ENCODE data around the gene THRB.

Gene THRB

GRCh38 chr3:24349367-24350019, 145.2 kb downstream of the THRB start:
- no peak for DNase-seq (ENCODE audit: low read depth)

- no peak for DNase-seq (ENCODE audit: low read depth)
These were observed 146.3 kb downstream of the THRB start for GRCh38 chr3:24348348-24348747.

- DNase-seq (ENCODE audit: low read depth), result no peak
These were observed 149.7 kb downstream of the THRB start for GRCh38 chr3:24344784-24345439.

- DNase-seq (ENCODE audit: low read depth), result peak; percentile 51
These were observed 151.4 kb downstream of the THRB start for GRCh38 chr3:24343084-24343783.

- no peak for DNase-seq (ENCODE audit: low read depth)
These were observed 152.4 kb downstream of the THRB start for GRCh38 chr3:24342275-24342674.

- no peak for DNase-seq (ENCODE audit: low read depth)
These were observed 153.0 kb downstream of the THRB start for GRCh38 chr3:24341668-24342067.

GRCh38 chr3:24340966-24341365, 153.7 kb downstream of the THRB start:
- no peak for DNase-seq (ENCODE audit: low read depth)

GRCh38 chr3:24340161-24340560, 154.5 kb downstream of the THRB start:
- no peak for DNase-seq (ENCODE audit: low read depth)

- no peak for DNase-seq (ENCODE audit: low read depth)
These were observed 155.3 kb downstream of the THRB start for GRCh38 chr3:24339266-24339825.

- DNase-seq (ENCODE audit: low read depth), result no peak
These were observed 156.1 kb downstream of the THRB start for GRCh38 chr3:24338409-24339130.

- no peak for DNase-seq (ENCODE audit: low read depth)
These were observed 158.5 kb downstream of the THRB start for GRCh38 chr3:24336101-24336500.

- DNase-seq (ENCODE audit: low read depth), result no peak
These were observed 162.6 kb downstream of the THRB start for GRCh38 chr3:24332092-24332491.

- no peak for DNase-seq (ENCODE audit: low read depth)
These were observed 171.4 kb downstream of the THRB start for GRCh38 chr3:24323272-24323671.

- no peak for DNase-seq (ENCODE audit: low read depth)
These were observed 174.0 kb downstream of the THRB start for GRCh38 chr3:24320601-24321000.

GRCh38 chr3:24318677-24319287, 175.9 kb downstream of the THRB start:
- peak; percentile 83 for DNase-seq (ENCODE audit: low read depth)

GRCh38 chr3:24316887-24317383, 177.7 kb downstream of the THRB start:
- no peak for DNase-seq (ENCODE audit: low read depth)

GRCh38 chr3:24315971-24316370, 178.7 kb downstream of the THRB start:
- no peak for DNase-seq (ENCODE audit: low read depth)

- no peak for DNase-seq (ENCODE audit: low read depth)
These were observed 179.3 kb downstream of the THRB start for GRCh38 chr3:24315356-24315755.

- no peak for DNase-seq (ENCODE audit: low read depth)
These were observed 182.8 kb downstream of the THRB start for GRCh38 chr3:24311881-24312280.

GRCh38 chr3:24310887-24311286, 183.8 kb downstream of the THRB start:
- DNase-seq (ENCODE audit: low read depth), result no peak

GRCh38 chr3:24306518-24306917, 188.1 kb downstream of the THRB start:
- no peak for DNase-seq (ENCODE audit: low read depth)

Measured in HS-27A (cell line).